Kidney tubule cell (primary cell): ENCODE results near the gene TIFAB.

Experiments used
- DNase-seq: peaks from one replicate; pipeline ENCODE4 v3.0.0-alpha.2; 2018; ENCODE audit warnings: low spot score

Gene TIFAB

DNA sequence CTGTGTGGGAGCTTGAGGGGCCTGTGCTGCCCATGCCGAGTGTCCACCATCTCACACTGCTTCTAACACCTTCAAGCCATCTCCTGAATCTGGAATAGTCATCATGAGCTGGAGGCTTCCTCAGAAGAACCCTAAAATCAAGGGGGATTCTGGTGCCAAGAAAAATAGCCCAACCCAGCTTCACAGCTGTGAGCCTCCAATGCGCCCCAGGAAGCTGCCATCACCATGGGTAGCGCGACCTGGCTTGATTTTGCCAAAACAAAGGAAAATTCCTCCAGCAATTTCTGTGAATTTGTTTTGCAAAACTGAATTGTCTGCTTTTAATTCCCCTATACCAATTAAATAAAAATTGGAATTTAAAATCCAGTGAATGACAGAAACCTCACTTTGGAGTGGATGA lies 6.2 kb upstream of the TIFAB start:
- DNase-seq: no peak

- peak; percentile 62 for DNase-seq
Observed at GRCh38 chr5:135457424-135458071, 5.4 kb upstream of the TIFAB start.

DNA sequence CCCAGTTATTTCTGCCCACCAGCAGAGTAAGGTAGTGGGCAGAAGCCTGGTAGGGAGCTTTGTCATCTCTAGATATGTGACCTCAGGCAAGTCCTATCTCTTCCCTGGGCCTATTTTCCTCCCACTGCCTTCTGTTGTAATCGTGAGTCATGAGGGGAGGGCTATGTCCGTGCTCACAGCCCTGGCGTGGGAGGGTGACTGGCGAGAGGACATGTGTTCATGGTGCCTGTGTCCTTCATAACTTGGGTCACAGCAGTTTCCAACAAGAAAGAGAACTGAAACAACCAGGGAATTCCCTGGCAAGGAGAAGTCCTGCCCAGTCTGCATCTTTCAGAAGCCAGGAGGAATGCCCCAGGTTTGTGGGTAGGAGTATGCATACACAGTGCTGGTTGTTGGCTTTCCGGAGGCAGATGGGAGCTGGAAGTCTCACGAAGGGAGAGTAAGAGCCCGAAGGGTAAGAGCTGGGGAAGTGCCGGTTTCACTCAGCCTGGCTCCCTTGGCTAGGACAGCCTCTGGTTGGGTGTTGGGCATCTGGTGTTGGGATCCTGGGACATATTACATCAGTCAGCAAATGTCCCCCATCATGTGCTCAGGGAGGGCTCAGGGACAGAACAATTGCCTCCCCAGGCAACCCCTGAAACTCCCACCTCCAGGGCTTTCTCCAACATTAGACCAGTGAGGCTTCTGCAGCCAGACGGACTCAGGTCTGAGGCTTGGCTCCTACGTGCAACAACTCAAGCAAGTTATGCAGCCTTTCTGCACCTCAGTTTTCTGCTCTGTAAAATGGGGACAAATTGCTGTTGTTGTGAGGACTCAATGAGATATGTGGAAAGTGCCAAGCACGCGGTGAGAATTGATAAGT lies 4.3 kb upstream of the TIFAB start:
- peak; percentile 62 for DNase-seq

- DNase-seq: no peak
Observed at GRCh38 chr5:135455876-135456237, 3.7 kb upstream of the TIFAB start.

- DNase-seq: no peak
Observed at GRCh38 chr5:135454946-135455345, 2.8 kb upstream of the TIFAB start.

- DNase-seq: no peak
Observed at GRCh38 chr5:135453613-135454012, 1.5 kb upstream of the TIFAB start.

GRCh38 chr5:135451581-135452320 lies 400 bp downstream of the TIFAB start:
- DNase-seq: no peak

- no peak for DNase-seq
Observed at GRCh38 chr5:135450952-135451351, 1.2 kb downstream of the TIFAB start.

- no peak for DNase-seq
Observed at GRCh38 chr5:135450336-135450735, 1.8 kb downstream of the TIFAB start.

DNA sequence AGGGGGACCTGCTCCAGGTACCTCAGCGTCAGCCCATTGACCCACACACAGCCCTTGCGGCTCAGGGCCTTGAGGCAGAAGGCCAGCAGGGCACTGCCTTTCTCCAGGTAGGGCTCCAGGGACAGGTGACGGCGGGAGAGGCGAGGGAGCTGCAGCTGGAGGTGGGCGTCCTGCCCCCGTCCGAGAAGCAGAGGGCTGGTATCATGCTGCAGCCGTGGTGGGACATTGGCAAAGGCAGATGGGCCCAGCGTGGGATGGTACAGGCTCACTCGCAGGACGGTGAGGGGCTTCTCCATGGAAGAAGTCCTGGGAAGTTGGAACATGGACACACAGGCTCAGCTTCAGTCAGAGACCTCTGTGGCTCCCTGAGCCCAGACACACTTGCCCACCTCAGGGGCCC lies 2.5 kb downstream of the TIFAB start:
- DNase-seq: no peak

DNA sequence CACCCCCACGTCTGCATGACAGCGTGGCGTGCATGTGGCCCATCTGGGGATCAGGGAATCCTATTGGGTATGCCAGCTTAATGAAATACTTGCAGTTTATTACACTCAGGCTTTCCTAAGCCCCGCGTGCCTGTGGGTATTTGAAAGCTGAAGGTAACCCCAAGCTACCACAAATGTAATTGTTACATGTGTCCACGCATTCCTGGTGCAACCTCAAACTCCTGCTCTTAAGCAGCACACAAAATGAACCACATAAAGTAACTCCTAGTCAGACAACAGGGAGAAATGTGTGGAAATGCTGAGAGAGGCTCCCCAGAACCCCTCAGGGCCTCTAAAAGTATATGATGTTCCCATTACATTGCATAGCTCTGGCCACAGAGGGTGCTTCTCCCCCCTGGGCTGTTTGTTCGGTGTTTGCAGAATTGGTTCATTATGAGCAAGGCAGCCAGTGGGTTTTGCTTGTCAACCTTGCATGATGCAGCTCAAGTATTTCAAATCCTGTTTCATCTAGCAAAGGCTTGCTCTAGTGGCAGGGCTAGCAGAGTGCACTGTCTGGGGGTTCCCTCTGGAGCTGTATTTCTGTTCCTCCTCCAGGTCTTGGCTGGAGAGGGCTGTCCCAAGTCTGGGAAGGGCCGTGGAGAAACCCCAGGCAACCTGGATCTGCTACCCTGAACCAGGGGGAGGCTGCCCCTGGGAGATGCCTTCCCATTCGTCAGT lies 3.2 kb downstream of the TIFAB start:
- DNase-seq: no peak

DNA sequence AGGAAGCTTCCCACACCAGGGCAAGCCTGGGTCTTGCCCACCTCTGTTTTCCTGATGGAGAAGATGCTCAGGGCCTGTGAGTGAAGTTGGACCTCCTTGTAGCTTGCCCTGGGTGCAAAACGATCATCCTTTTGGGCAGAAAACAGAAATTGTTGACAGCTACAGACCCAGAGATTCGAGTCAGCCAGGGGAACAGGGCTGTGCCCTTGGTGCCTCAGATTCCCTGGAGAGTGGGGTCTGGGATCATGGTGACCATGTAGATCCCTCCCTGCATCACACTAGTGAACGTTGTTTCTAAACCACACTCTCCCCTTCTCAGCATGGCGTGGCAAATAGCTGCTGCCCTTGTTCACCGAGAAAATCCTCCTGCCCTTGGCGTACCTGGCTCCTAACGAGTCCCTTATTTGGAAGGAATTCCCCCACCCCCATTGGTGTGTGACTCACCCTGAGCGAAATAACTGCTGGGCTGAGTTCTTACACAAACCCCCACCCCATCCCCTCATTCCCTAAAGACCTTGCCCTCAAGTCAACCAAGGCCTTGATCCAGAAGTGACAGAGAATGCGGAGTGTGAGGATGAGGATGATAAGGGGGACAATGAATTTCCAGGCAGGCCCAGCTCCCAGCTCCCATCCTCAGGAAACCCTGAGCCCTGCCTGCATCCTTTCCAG lies 3.9 kb downstream of the TIFAB start:
- no peak for DNase-seq

DNA sequence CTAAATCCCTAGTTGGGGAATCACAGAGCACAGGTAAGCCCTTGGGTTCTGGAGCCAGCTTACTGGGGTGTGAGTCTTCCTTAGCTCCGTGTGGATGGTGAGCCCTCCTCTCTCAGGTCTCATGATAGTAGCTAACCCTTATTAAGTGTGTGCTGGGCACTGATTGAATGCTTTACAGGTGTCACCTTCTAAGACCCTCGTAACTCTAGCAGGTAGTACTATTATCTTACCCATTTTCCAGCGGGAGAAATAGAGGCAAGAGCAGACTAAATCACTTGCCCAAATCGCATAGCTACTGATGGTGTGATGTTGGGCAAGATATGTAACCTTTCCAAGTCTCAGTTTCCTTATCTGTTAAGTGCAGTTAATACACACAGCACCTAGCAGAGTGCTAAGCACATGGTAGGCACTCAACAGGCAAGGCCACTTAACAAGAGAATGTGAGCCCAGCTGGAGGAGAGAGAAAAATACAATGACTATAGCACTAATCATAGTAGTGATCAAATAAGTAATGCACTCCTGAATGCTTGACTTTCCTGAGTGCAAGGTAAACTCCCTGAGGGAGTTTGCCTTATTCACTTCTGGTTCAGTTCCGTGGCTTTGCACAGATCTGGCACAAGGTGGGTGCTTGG lies 4.7 kb downstream of the TIFAB start, which contains the start of gene DCANP1:
Gene DCANP1, minus strand, starts transcription at position 51 of the 632 bp plus-strand sequence. CDS start 240 bp downstream, outside the sequence.
- DNase-seq: no peak

GRCh38 chr5:135446615-135447014 lies 5.5 kb downstream of the TIFAB start:
- DNase-seq: no peak

GRCh38 chr5:135446206-135446605 lies 5.9 kb downstream of the TIFAB start:
- DNase-seq: no peak

- no peak for DNase-seq
Observed at GRCh38 chr5:135445306-135445985, 6.7 kb downstream of the TIFAB start.

- DNase-seq: no peak
Observed at GRCh38 chr5:135444881-135445280, 7.3 kb downstream of the TIFAB start.

DNA sequence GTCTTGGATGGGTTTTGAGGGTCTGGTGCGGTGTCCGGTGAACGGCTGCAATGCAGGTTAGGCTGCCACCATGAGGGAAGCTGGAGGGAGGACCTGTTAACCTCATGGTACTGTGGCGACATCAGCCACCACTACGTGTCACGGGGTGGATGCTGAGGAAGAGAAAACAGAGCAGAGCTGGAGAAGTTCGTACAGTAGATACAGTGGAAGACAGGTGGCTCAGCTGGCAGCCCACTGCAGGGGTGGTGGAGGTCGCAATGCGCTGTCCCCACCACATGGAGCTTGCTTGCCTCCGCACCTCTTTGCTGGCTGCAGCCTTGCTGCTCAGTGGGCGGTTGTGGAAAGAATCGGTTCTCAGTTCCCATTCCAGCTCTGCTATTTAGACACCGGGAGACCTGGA lies 7.8 kb downstream of the TIFAB start:
- no peak for DNase-seq

DNA sequence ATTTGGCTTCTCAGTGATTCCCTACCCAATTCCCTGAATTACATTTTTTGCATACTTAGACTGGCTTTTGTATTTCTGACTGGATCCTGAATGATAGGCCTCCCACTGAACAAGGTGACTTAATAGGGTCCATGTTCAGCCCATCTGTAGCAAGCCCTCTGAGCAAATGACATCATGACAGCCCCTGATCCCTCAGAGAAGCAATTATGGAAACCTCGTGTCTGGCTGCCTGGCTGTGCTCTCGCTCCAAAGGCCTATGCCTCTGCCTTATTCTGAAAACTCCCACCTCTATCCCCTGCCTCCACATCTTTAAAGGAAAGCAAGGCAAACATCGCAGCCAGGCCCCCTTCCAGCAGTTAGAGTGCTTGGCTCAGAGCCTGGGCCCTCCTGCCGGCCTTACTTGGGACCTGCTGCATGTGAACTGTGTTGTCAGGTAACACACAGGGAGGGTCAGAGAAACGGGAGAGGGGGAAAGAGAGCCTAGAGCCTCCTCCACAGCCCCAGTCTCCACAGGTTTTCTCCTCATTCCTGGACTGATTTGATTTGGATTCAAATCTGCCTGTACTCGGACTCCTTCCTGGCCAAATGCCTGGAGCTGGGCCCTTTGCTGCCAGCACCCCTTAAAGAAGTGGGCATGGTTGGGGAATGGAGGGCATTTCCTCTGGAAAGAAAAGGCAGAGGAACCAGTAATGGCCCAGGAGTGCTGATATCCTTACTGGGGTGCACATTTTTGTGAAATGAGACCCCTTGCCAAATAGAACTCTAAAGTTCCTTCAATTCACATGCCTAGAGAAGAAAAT lies 8.8 kb downstream of the TIFAB start:
- no peak for DNase-seq
